K562 (cell line): ENCODE measurements around the gene SMIM10L1. TPM values are rescaled to one million over a fixed set of nuclear protein-coding genes. Genes with fewer than 3 reads are reported as not detected.

ENCODE experiments used
- ATAC-seq: fragments of 200-7000 bp; cut with Tn5 transposase; 3 replicates; pipeline ENCODE4 v1.9.1; 2020; ENCODE audit warnings: moderate library complexity
- BruUV-seq: library from RNA; stranded (reverse); fragments of 400-500 nt; replicated peaks from 2 replicates; lab custom pipeline; 2021; lab: Mats Ljungman, UMichigan
- CTCF ChIA-PET: fragments of 300-600 bp; formaldehyde crosslinking; extraction: SDS; loops from one replicate; lab custom pipeline; 2021; ENCODE audit warnings: low intra/inter-chr PET ratio; lab: Yijun Ruan, JAX
- POLR2A ChIA-PET: fragments of 300-600, 350-650 bp; sonication (Branson Sonifier 250); formaldehyde crosslinking; extraction: SDS; loops from one replicate; lab custom pipeline; 2021; ENCODE audit warnings: antibody characterized with exemption, inconsistent platforms; lab: Yijun Ruan, JAX
- DNase-seq, 4 experiments: peaks; one replicate each; pipeline versions ENCODE4 v3.0.0 to v3.0.0-alpha.2; 2011 to 2018; ENCODE audit warnings: low spot score in 3 of 4, mixed read lengths in 3 of 4; ENCODE audit errors: extremely low read depth in 1 of 4
- FAIRE-seq: peaks from 2 replicates; lab custom pipeline; 2011; peaks lifted over from hg19 to GRCh38; lab: Jason Lieb, UNC
- H2AFZ ChIP-seq: 2 replicates; pipeline ENCODE4 v1.6.0; 2011; ENCODE audit warnings: low read depth, low read length, control low read depth, inconsistent platforms
- H3K27ac ChIP-seq: fragments of 200-600 bp; 3 replicates; pipeline ENCODE4 v1.8.0; 2011; ENCODE audit warnings: low read depth, mild to moderate bottlenecking, control low read depth, inconsistent platforms, low read length, moderate library complexity, mixed read lengths; ENCODE audit errors: extremely low read depth
- H3K27me3 ChIP-seq, 2 experiments: fragments of 300-600 bp in 1 of 2; 2 replicates in 1 of 2; 3 replicates in 1 of 2; pipeline versions ENCODE4 v1.6.0 to v1.8.0; 2011; ENCODE audit warnings: inconsistent platforms in 2 of 2, low read length in 2 of 2, mild to moderate bottlenecking in 1 of 2, mixed read lengths in 1 of 2, moderate library complexity in 1 of 2; ENCODE audit not compliant: control insufficient read depth in 2 of 2, insufficient read depth in 2 of 2
- H3K36me3 ChIP-seq: fragments of 300-600 bp; 3 replicates; pipeline ENCODE4 v1.8.0; 2011; ENCODE audit warnings: mild to moderate bottlenecking, low read length, inconsistent platforms; ENCODE audit not compliant: control insufficient read depth, insufficient read depth
- H3K4me1 ChIP-seq, 2 experiments: fragments of 200-600 bp in 1 of 2; replicated peaks in 1 of 2; 2 replicates in 1 of 2; 3 replicates in 1 of 2; pipeline versions ENCODE4 v1.5.1 to v1.8.0; 2011; ENCODE audit warnings: inconsistent platforms in 2 of 2, low read length in 2 of 2, mild to moderate bottlenecking in 1 of 2, mixed read lengths in 1 of 2, moderate library complexity in 1 of 2; ENCODE audit not compliant: control insufficient read depth in 2 of 2, insufficient read depth in 2 of 2
- H3K4me2 ChIP-seq: 2 replicates; pipeline ENCODE4 v1.6.1; 2011; ENCODE audit warnings: low read length, control low read depth, inconsistent platforms, mixed read lengths; ENCODE audit not compliant: insufficient read depth
- H3K4me3 ChIP-seq: fragments of 200-600 bp; sonication (generic), shearing (Covaris generic); 2 replicates; pipeline ENCODE4 v1.5.1; 2016; ENCODE audit warnings: control low read depth, inconsistent platforms
- H3K79me2 ChIP-seq: fragments of 200-600 bp; 3 replicates; pipeline ENCODE4 v1.8.0; 2011; ENCODE audit warnings: low read length, inconsistent platforms; ENCODE audit not compliant: control insufficient read depth, insufficient read depth
- H3K9ac ChIP-seq, 2 experiments: 2 replicates each; pipeline versions ENCODE4 v1.6.0 to v1.6.1; 2011; ENCODE audit warnings: low read depth in 2 of 2, low read length in 2 of 2, control low read depth in 1 of 2, inconsistent platforms in 1 of 2, mild to moderate bottlenecking in 1 of 2, mixed read lengths in 1 of 2; ENCODE audit not compliant: insufficient read depth in 1 of 2
- H3K9me1 ChIP-seq: one replicate; pipeline ENCODE4 v1.6.0; 2011; ENCODE audit warnings: inconsistent platforms, mild to moderate bottlenecking, low read length, moderate library complexity; ENCODE audit not compliant: control insufficient read depth, insufficient read depth
- H3K9me3 ChIP-seq: replicated peaks from 2 replicates; pipeline ENCODE4 v1.5.1; 2011; ENCODE audit warnings: low read depth, low read length, inconsistent platforms; ENCODE audit not compliant: control insufficient read depth, insufficient read depth
- H4K20me1 ChIP-seq: replicated peaks from 2 replicates; pipeline ENCODE4 v1.6.1; 2011; ENCODE audit warnings: low read length, inconsistent platforms, mixed read lengths; ENCODE audit not compliant: control insufficient read depth, insufficient read depth
- ATF1 ChIP-seq, 2 experiments: fragments of 450-650 bp in 1 of 2; IDR thresholded peaks; 2 replicates each; pipeline ENCODE4 v1.6.1; 2016; ENCODE audit warnings: missing compliant biosample characterization in 1 of 2, missing genetic modification characterization in 1 of 2
- CEBPB ChIP-seq: fragments of 450-650 bp; IDR thresholded peaks from 2 replicates; pipeline ENCODE4 v1.6.1; 2016; ENCODE audit warnings: missing genetic modification characterization, missing compliant biosample characterization
- CEBPG ChIP-seq, 3 experiments: fragments of 200-800 bp in 1 of 3; sonication (Bioruptor generic) in 1 of 3; sonication (generic) in 1 of 3; formaldehyde crosslinking in 1 of 3; IDR thresholded peaks in 2 of 3; conservative IDR thresholded peaks in 1 of 3; 2 replicates each; pipeline versions ENCODE4 v1.6.1 to v1.8.0; 2016 to 2022; ENCODE audit warnings: missing compliant biosample characterization in 2 of 3, missing genetic modification characterization in 2 of 3, mild to moderate bottlenecking in 1 of 3, missing genetic modification reagents in 1 of 3
- CHCHD3 ChIP-seq: fragments of 250-450 bp; sonication (Bioruptor Pico); IDR thresholded peaks from 2 replicates; pipeline ENCODE4 v2.1.2; 2022; ENCODE audit warnings: mild to moderate bottlenecking
- HSF4 ChIP-seq: fragments of 250-450 bp; sonication (Bioruptor Pico); IDR thresholded peaks from 2 replicates; pipeline ENCODE4 v2.1.2; 2022; ENCODE audit warnings: mild to moderate bottlenecking, moderate library complexity, borderline replicate concordance
- MBD2 ChIP-seq: sonication (generic); IDR thresholded peaks from 2 replicates; pipeline ENCODE4 v1.6.1; 2016; ENCODE audit warnings: low read depth, borderline replicate concordance
- SMARCB1 ChIP-seq: IDR thresholded peaks from 2 replicates; pipeline ENCODE4 v1.6.1; 2011; ENCODE audit warnings: improper control_type of control experiment, low read depth; ENCODE audit not compliant: insufficient read length
- UBTF ChIP-seq, 2 experiments: IDR thresholded peaks; 2 replicates each; pipeline ENCODE4 v1.6.1; 2012; ENCODE audit warnings: improper control_type of control experiment in 2 of 2, low read depth in 2 of 2, low read length in 2 of 2, borderline replicate concordance in 1 of 2
- ZNF3 ChIP-seq: fragments of 250-450 bp; sonication (Bioruptor Pico); IDR thresholded peaks from 2 replicates; pipeline ENCODE4 v1.5.0; 2021; ENCODE audit warnings: mild to moderate bottlenecking, moderate library complexity
- ZNF592 ChIP-seq: fragments of 450-650 bp; IDR thresholded peaks from 2 replicates; pipeline ENCODE4 v1.6.1; 2017; ENCODE audit warnings: antibody characterized with exemption, mild to moderate bottlenecking
- in situ Hi-C: fragments of 300-500 bp; cut with MboI; formaldehyde crosslinking; loops from 4 replicates; pipeline ENCODE4 v1.15.0; 2018; ENCODE audit warnings: inconsistent platforms, mixed read lengths
- intact Hi-C: fragments of 100-400 bp; cut with micrococcal nuclease; formaldehyde crosslinking; loops from 2 replicates; pipeline ENCODE4 v1.14.2; 2022
- polyA plus RNA-seq, 8 experiments: library from polyadenylated mRNA; depleted of rRNA in 4 of 8; stranded (reverse) in 5 of 8; unstranded in 3 of 8; fragments of >200 nt; fragmentation: Nextera tagmentation in 2 of 8; fragmentation: Illumina TruSeq in 1 of 8; extraction: Ambion mirVana in 2 of 8; extraction: Trizol in 1 of 8; gene quantifications; 2 replicates each; pipeline versions ENCODE4 v1.2.1 to v1.2.3, GENCODE V29; 2011 to 2014; ENCODE audit warnings: inconsistent platforms in 1 of 8, missing spikeins in 1 of 8
- total RNA-seq, 7 experiments: library from RNA; depleted of rRNA in 6 of 7; stranded (reverse); fragments of >200 nt in 6 of 7; fragmentation: Illumina TruSeq in 2 of 7; extraction: Trizol in 2 of 7; gene quantifications; 2 replicates each; pipeline versions ENCODE4 v1.2.1 to v1.2.3, GENCODE V29; 2011 to 2021; ENCODE audit warnings: low replicate concordance in 1 of 7

Gene SMIM10L1
- total and polyA plus RNA-seq, 9 of the 15 experiments (the other 6 are each of a cell fraction or from before 2014, with no cell fraction given), result 3.0 to 12.1 (median 9.0) TPM

- Histone ChIP-seq H3K79me2 (no peaks in the 10 kb centered on the region), H3K36me3 (no peaks in the 10 kb centered on the region), H3K4me3 (no peak overlapping the region)
- POLR2A ChIA-PET, result no interaction called here
- no peak for ATAC-seq
- no peak for FAIRE-seq
- intact Hi-C loops, result no loop called here
- TF ChIP-seq HSF4 (CRISPR knock-in tag) (no peak), CEBPB (tag) (peak; percentile 25; the same call in 1 of the 2 replicates), ZNF3 (no peak), CEBPG (CRISPR knock-in tag; IDR thresholded peaks at IDR 0.05) (no peak), CEBPG (tag; conservative IDR thresholded peaks at IDR 0.05 in 1 of 2, IDR thresholded peaks at IDR 0.05 in 1 of 2) (peak; percentile 54; a peak in 3 of 4 replicates), SMARCB1 (no peak), CHCHD3 (CRISPR knock-in tag) (no peak)
- TF ChIP-seq, all 486 proteins: peak for 2
- in situ Hi-C loops, result no loop called here
- Histone ChIP-seq H3K9ac (no peak overlapping the region), H3K27me3 (no peaks in the 10 kb centered on the region), H3K9me1 (no peaks in the 10 kb centered on the region), H3K4me1 (no peaks in the 10 kb centered on the region), H3K4me2 (no peak overlapping the region), H3K27ac (no peak overlapping the region), H2AFZ (no peak overlapping the region), H3K9me3 (no peaks in the 10 kb centered on the region), H4K20me1 (no peaks in the 10 kb centered on the region)
- no peak for DNase-seq
- no TSS peak for BruUV-seq
- CTCF ChIA-PET, result no interaction called here
Observed at GRCh38 chr12:11182529-11182928, 11.5 kb downstream of the SMIM10L1 start.

GRCh38 chr12:11183011-11183410 is 12.0 kb downstream of the SMIM10L1 start:
- Histone ChIP-seq H3K27me3 (no peaks in the 10 kb centered on the region), H3K27ac (no peak overlapping the region), H3K79me2 (no peaks in the 10 kb centered on the region), H3K4me3 (no peak overlapping the region), H3K9me3 (no peaks in the 10 kb centered on the region), H4K20me1 (no peaks in the 10 kb centered on the region), H2AFZ (no peak overlapping the region), H3K36me3 (no peaks in the 10 kb centered on the region), H3K9ac (no peak overlapping the region), H3K4me1 (no peaks in the 10 kb centered on the region), H3K9me1 (no peaks in the 10 kb centered on the region), H3K4me2 (no peak overlapping the region)
- no peak for ATAC-seq
- in situ Hi-C loops (no loop called here), intact Hi-C loops (no loop called here)
- no peak for FAIRE-seq
- no peak for DNase-seq
- BruUV-seq, result no TSS peak
- ChIA-PET POLR2A (no interaction called here), CTCF (no interaction called here)
- no peak for TF ChIP-seq ZNF592
- TF ChIP-seq MBD2, result no peak
- TF ChIP-seq ATF1 (CRISPR knock-in tag; IDR thresholded peaks at IDR 0.05), result no peak
- TF ChIP-seq ATF1 (tag; IDR thresholded peaks at IDR 0.05), result no peak
- no peak for TF ChIP-seq UBTF (IDR thresholded peaks at IDR 0.05; ENCODE audit: borderline replicate concordance in 1 of 2, low read depth in 2 of 2, low read length in 2 of 2)
